DMS153 (cell line): Measurements from ENCODE around the gene ZNF365.
"Not testable (repeated sequence)": the region's sequence is repeated elsewhere in the genome, so short reads cannot be mapped to it uniquely, and the experiment has no call there.

Experiments
- DNase-seq: peaks from one replicate; lab custom pipeline; 2025; lab: John Stamatoyannopoulos, UW

ZNF365 gene

DNA sequence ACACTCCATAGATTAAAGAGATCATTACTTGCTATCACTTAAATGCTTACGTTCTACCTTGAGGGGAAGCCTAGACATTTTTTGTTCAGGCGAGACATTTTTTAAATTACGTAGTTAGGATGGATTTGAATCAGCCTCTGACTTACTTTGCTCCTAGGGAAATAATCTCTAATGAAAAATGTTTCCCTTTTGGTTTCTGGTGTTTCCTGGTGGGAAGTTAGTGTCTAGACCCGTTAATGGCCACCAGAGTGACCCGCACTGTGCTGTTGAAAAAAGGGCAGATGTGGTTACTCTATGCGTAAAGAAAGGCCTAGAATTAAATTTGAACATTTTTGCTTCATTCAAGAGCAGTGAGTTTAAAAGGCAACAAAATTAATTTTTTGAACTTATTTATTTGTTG, 3.8 kb downstream of the ZNF365 start:
- DNase-seq = no peak

DNA sequence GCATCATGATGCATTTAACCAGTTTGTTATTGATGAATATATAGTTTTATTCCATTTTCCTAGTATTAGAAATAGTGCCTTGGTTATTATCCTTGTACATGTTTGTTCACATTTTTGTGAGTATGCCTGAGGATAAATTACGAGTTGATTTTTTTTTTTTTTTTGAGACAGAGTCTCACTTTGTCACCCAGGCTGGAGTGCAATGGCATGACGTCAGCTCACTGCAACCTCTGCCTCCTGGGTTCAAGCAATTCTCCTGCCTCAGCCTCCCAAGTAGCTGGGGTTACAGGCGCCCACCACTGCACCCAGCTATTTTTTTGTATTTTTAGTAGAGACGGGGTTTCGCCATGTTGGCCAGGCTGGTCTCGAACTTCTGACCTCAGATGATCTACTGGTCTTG, 4.7 kb downstream of the ZNF365 start:
- DNase-seq = not testable (repeated sequence)

GRCh38 chr10:62379394-62379793, 5.2 kb downstream of the ZNF365 start:
- no peak for DNase-seq

- no peak for DNase-seq
Measured at GRCh38 chr10:62380016-62380415, 5.8 kb downstream of the ZNF365 start.

DNA sequence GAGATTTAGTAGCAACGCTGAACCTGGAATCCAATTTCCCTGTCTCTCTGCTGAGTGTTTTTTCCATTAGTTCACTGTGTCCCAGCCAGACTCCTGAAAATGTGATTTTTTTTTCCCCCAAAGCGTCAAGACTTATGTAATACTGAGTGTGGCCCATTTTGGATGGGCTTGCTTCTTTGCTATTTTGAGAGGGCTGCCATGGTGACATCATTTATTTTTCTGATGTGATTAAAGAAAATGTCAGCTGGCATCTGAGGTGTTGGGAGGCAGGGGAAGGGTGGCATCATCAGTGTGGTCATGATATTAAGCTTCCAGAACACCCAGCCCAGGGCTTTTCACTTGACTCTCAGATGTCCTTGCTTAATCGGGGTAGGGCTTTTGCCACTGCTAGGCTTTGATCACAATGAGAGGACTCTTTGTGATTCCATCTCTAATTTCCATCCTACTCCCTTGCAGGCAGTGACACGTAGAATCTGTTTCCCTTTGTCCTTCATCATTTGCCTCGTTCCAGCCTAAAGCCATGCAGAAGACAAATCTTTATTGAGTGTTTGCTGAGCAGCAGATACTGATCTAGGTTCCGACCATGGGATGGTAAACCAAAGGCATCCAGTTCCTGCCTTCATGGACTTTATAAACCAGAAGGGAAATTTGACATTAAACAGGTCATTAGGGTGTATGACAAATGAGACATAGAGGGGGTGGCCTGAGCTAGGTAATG, 7.4 kb downstream of the ZNF365 start:
- DNase-seq = no peak

DNA sequence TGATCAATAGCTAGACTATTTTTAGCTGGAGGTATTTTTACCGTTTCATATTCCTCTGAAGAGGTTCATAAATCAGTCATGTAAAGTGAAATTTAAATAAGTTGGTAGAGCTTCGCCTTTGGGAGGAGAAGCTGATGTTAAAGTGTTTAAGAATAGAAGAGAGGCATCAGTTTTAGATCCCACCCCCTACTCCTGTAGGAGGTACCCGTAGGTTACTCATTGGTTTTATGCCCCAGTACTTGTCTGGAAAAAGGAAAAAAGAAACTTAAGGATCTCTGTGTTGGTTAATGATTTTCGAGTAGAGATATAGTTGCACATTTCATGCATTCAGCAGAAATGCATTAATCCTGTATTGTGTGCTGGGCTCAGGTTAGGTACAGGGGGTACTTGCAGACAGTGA, 8.7 kb downstream of the ZNF365 start:
- DNase-seq = no peak

DNA sequence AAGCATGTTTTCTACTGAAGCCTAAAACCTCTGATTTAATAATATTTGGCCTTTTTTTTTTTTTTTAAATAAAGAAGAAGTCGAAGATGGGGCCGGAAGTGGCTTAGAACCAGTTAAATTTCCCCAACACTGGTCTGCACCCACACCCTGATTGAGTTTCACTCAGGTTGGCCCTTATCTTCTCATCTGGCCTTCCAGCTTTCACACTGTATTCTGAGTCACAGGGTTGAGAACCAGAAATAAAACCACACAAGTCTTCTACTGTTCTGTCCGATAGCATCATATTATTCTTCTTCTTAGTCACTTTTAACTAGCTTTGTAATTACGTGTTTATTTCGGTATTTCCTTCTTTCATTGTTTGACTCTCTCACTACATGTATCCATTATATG, 9.9 kb downstream of the ZNF365 start:
- DNase-seq = no peak

DNA sequence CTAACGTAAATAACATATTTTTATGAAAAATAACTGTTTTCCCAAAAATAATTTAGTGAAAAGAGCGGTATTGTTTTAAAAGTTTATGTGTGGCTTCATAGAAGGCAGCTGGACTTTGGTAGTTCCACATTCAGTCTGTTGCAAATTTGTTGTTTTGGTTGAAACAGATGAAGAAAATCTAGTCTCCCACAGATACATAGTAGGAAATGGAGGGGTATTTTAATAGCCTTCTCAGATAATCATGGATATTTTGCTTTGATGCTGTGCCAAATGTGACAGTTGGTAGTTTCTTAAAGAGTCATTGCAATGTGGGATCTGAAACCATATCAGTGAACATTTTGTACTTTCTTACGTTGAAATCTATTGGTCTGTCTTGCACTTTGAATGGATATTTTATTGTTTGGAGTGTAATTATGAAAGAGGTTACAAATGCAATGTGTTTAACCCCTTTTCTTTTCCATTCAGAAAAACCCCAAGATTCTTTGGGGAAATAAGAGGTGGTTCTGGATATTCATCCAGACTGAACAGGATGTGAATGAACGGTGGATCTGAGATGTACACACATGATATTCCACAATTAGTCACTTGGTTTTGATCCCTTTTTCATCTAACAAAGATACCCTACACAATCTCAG, 10.4 kb downstream of the ZNF365 start:
- no peak for DNase-seq

GRCh38 chr10:62386356-62387320, 12.5 kb downstream of the ZNF365 start:
- DNase-seq = no peak

- DNase-seq = no peak
Measured at GRCh38 chr10:62388328-62388727, 14.2 kb downstream of the ZNF365 start.

DNA sequence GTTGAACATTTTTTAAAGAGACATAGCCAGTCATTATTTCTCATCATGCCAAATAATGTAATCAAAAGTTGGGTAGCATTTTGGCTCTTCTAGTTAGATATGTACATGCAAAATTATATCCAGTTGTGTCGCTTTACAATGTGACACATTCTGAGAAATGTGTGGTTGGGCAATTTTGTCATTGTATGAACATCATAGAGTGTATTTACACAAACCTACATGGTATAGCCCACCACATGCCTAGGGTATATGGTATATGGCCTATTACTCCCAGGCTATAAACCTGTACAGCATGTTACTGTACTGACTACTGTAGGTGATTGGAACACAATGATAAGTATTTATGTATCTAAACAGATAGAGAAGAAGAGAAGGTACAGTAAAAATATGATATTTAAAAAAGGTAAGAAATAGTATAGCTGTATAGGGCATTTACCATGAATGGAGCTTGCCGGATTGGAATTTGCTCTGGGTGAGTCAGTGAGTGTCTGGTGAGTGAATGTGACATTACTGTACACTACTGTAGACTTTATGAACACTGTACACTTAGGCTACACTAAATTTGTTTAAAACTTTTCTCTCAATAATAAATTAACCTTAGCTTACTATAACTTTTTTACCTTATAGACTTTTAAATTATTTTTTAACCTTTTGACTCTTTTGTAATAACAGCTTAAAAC, 16.5 kb downstream of the ZNF365 start:
- no peak for DNase-seq

- no peak for DNase-seq
Measured at GRCh38 chr10:62393237-62393636, 19.1 kb downstream of the ZNF365 start.

DNA sequence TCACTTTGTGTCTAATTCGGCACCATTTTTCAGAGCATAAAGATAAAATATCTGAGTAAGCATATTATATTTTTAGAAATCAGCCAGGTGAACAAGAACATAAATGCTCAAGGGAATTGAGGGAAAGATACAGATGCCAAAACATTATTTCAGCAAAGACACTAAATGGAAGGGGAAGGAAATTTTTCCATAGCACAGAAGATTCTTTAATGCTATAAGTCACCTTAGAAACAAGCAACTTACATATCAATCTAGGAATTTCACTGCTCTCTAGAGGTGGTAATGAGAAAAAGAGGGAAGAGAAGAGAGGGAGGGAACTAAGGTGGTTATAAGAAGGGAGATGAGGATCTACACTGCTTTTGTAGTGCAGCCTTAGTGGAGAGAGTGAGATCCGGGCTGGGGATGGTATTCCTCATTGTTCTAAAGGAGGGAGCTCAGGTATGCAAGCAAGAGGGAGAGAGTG, 20.4 kb downstream of the ZNF365 start:
- no peak for DNase-seq

GRCh38 chr10:62395892-62396291, 21.7 kb downstream of the ZNF365 start:
- no peak for DNase-seq

- no peak for DNase-seq
Measured at GRCh38 chr10:62396864-62397263, 22.7 kb downstream of the ZNF365 start.

- DNase-seq = no peak
Measured at GRCh38 chr10:62399211-62399610, 25.0 kb downstream of the ZNF365 start.

GRCh38 chr10:62402508-62402907, 28.3 kb downstream of the ZNF365 start:
- DNase-seq = no peak

DNA sequence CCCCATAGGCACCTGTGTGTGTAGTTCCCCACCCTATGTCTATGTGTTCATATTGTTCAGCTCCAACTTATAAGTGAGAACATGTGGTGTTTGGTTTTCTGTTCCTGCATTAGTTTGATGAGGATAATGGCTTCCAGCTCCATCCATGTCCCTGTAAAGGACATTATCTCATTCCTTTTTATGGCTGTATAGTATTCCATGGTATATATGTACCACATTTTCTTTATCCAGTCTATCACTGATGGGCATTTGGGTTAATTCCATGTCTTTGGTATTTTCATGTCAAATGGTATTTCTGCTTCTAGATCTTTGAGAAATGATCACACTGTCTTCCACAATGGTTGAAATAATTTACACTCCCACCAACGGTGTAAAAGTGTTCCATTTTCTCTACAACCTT, 36.4 kb downstream of the ZNF365 start:
- DNase-seq = not testable (repeated sequence)

DNA sequence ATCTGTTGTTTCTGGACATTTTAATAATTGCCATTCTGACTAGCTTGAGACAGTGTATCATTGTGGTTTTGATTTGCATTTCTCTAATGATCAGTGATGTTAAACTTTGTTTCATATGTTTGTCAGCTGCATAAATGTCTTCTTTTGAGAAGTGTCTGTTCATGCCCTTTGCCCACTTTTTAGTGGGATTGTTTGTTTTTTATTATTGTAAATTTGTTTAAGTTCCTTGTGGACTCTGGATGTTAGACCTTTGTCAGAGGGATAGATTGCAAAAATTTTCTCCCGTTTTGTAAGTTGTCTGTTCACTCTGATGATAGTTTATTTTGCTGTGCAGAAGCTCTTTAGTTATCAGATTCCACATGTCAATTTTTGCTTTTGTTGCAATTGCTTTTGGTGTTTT, 36.8 kb downstream of the ZNF365 start:
- not testable (repeated sequence) for DNase-seq

DNA sequence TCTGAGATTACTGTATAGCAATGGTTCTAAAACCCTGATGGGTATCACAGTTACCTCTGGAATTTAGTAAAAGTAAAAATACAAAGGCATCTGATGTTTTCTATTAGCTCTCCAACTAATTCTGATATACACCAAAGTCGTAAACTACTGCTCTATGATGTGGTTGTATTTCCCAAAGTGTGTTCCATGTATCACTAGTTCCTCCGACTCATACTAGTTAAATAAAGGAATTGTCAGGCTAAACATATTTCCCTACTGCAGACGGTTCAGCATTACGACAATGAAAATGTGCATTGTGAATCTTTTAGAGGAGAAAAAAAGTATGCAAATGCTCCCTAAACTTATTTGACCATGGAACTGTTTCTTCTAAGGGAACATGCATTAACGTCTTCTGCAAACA, 38.9 kb downstream of the ZNF365 start:
- no peak for DNase-seq

GRCh38 chr10:62413652-62414051, 39.5 kb downstream of the ZNF365 start:
- DNase-seq = no peak

DNA sequence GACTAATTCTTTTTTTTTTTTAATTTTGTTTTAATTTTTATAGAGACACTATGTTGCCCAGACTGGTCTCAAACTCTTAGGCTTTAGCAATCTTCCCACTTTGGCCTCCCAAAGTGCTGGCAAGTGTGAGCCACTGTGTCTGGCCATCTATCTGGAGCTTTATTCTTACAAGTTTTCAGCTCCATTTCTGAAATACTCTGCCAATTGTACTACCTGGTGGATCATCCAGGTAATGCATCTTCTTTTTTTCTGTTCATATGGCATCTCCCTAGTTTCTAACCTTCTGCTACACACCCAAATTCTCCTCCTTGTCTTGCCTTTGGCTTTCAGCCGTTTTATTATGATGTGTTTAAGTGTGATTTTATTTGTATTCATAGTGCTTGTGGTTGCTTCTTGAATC, 40.2 kb downstream of the ZNF365 start:
- DNase-seq = no peak
